GM18519 (cell line): ENCODE measurements around the gene KRTAP9-7.
"Not testable (repeated sequence)": the region's sequence is repeated elsewhere in the genome, so short reads cannot be mapped to it uniquely, and the experiment has no call there.

Experiments
- ATAC-seq: cut with Tn5 transposase; IDR thresholded peaks from one replicate; pipeline ENCODE4 v1.9.1; 2021; ENCODE audit warnings: mild to moderate bottlenecking, moderate library complexity; ENCODE audit not compliant: unreplicated experiment, low FRiP score

KRTAP9-7 gene, protein sequence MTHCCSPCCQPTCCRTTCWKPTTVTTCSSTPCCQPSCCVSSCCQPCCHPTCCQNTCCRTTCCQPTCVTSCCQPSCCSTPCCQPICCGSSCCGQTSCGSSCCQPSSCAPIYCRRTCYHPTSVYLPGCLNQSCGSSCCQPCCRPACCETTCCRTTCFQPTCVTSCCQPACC

DNA sequence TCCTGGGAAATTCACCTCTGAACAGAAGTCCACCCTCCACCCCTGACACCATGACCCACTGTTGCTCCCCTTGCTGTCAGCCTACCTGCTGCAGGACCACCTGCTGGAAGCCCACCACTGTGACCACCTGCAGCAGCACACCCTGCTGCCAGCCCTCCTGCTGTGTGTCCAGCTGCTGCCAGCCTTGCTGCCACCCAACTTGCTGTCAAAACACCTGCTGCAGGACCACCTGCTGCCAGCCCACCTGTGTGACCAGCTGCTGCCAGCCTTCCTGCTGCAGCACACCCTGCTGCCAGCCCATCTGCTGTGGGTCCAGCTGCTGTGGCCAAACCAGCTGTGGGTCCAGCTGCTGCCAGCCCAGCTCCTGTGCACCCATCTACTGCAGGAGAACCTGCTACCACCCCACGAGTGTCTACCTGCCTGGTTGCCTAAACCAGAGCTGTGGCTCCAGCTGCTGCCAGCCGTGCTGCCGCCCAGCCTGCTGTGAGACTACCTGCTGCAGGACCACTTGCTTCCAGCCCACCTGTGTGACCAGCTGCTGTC lies at the start of gene KRTAP9-7:
Gene KRTAP9-7, plus strand, starts transcription at position 51 of the 543 bp plus-strand sequence. Its CDS starts 0 bp downstream, at position 51.
- ATAC-seq = not testable (repeated sequence)

DNA sequence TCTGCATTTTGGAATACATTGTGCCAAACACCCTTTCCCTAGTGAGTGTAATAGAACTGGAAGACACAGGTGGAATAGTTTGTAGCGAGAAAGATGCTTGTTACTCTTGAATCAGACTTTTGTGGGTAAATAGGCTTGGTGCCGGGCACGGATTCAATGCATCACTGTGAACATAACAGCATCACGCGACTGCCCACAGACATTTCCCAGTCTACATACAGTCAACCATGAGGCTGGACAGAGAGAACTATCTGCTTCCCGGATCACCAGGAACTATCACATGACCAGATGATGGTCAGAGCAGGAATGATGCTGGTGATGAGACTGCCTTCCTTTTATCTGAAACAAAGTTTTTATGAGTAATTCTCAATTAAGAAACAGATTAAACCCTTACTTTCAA lies 49.4 kb upstream of the KRTAP9-7 start:
- no peak for ATAC-seq

DNA sequence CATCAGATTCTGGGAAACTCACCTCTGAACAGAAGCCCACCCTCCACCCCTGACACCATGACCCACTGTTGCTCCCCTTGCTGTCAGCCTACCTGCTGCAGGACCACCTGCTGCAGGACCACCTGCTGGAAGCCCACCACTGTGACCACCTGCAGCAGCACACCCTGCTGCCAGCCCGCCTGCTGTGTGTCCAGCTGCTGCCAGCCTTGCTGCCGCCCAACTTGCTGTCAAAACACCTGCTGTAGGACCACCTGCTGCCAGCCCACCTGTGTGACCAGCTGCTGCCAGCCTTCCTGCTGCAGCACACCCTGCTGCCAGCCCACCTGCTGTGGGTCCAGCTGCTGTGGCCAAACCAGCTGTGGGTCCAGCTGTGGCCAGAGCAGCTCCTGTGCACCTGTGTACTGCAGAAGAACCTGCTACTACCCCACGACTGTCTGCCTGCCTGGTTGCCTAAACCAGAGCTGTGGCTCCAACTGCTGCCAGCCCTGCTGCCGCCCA lies 48.9 kb upstream of the KRTAP9-7 start, which contains the start of gene KRTAP9-2:
Gene KRTAP9-2, plus strand, starts transcription at position 51 of the 498 bp plus-strand sequence. Its CDS starts 7 bp downstream, at position 58.
- not testable (repeated sequence) for ATAC-seq

DNA sequence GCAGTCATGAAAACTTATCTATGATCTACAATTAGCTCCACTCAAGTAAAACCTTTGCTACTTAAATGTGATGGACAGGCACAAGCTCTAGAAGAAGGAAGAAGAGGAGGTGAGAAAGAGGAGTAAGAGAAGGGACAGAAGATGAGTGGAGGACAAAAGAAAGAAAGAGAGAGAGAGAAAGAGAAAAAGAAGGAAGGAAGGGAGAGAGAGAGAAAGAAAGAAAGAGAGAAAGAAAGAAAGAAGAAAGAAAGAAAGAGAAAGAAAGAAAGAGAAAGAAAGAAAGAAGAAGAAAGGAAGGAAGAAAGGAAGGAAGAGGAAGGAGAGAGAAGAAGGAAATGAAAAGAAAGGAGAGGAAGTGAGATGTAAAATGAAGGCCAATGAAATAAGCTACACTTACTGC lies 45.4 kb upstream of the KRTAP9-7 start:
- ATAC-seq = no peak

DNA sequence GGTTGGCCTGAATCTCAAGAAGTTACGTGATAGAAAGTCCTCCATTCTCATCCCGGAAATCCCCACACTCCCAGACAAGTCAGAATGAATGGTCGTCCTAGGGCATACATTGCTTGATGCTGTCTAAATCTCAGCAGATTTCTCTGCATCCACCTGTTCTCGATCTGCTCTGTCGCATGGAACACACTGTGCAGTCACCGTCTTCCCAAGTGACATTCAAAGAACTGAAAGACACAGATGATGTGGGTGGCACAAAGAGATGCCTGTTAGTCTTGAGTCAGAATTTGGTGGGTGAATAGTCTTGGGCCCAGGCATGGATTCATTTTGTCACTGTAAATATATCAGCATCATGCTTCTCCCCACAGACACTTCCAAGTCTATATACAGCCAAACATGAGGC lies 43.8 kb upstream of the KRTAP9-7 start:
- ATAC-seq = no peak

DNA sequence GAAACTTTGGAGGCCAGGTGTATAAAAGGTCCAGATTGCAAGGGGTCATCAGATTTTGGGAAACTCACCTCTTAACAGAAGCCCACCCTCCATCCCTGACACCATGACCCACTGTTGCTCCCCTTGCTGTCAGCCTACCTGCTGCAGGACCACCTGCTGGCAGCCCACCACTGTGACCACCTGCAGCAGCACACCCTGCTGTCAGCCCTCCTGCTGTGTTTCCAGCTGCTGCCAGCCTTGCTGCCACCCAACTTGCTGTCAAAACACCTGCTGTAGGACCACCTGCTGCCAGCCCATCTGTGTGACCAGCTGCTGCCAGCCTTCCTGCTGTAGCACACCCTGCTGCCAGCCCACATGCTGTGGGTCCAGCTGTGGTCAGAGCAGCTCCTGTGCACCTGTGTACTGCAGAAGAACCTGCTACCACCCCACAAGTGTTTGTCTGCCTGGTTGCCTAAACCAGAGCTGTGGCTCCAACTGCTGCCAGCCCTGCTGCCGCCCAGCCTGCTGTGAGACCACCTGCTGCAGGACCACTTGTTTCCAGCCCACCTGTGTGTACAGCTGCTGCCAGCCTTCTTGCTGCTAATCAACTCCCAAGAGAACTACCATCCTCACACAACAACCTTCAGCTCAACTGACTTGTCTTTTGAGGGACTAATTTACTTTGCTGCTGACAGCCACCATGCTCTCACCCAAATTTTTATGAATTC lies 42.9 kb upstream of the KRTAP9-7 start, which contains the start of gene KRTAP9-3:
Gene KRTAP9-3, plus strand, starts transcription at position 51 of the 707 bp plus-strand sequence. Its CDS starts 53 bp downstream, at position 104.
- not testable (repeated sequence) for ATAC-seq

DNA sequence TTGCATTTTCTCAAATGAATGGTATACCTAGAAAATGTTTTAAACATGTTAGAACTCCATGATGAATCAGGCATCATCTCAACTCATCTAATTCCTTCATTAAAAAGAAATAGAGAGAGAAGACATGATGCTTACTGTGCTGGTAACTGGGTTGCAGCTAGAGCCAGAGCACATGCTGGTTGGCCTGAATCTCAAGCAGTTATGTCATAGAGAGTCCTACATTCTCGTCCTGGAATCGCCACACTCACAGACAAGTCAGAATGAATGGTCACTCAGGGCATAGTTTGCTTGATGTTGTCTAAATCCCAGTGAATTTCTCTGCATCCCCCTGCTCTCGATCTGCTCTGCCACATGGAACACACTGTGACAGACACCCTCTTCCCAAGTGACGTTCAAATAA lies 38.4 kb upstream of the KRTAP9-7 start:
- not testable (repeated sequence) for ATAC-seq

DNA sequence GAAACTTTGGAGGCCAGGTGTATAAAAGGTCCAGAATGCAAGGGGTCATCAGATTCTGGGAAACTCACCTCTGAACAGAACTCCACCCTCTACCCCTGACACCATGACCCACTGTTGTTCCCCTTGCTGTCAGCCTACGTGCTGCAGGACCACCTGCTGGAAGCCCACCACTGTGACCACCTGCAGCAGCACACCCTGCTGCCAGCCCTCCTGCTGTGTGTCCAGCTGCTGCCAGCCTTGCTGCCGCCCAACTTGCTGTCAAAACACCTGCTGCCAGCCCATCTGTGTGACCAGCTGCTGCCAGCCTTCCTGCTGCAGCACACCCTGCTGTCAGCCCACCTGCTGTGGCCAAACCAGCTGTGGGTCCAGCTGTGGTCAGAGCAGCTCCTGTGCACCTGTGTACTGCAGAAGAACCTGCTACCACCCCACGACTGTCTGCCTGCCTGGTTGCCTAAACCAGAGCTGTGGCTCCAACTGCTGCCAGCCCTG lies 37.5 kb upstream of the KRTAP9-7 start, which contains the start of gene KRTAP9-8:
Gene KRTAP9-8, plus strand, starts transcription at position 51 of the 489 bp plus-strand sequence. Its CDS starts 53 bp downstream, at position 104.
- ATAC-seq = not testable (repeated sequence)

DNA sequence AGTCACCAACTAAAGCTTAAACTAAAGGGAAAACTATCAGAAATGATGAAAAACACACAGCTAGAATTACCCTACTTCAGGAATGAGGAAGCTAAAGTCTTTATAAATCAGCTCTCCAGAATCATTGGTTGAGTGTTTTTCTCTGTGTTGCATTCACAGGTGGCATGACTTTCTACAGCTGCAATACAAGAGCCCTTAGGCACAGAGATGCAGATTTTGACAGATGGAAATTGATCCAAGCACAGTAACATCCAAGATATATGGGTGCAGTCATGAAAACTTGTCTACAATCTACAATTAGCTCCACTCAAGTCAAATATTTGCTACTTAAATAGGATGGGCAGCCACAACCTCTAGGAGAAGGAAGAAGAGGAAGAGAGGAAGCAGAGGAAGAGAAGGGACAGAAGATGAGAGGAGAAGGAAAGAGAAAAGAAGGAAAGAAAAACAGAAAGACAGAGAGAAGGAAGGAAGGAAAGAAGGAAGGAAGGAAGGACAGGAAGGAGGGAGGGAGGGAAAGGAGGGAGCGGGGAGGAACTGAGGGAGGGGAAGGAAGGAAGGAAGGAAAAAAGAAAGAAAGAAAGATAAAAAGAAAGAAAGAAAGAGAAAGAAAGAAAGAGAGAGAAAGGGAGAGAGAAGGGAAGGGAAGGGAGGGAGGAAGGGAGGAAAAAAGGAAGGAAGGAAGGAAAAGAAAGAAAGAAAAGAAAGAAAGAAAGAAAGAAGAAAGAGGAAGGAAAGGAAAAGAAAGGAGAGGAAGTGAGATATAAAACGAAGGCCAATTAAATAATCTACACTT lies 28.3 kb upstream of the KRTAP9-7 start:
- ATAC-seq = not testable (repeated sequence)

DNA sequence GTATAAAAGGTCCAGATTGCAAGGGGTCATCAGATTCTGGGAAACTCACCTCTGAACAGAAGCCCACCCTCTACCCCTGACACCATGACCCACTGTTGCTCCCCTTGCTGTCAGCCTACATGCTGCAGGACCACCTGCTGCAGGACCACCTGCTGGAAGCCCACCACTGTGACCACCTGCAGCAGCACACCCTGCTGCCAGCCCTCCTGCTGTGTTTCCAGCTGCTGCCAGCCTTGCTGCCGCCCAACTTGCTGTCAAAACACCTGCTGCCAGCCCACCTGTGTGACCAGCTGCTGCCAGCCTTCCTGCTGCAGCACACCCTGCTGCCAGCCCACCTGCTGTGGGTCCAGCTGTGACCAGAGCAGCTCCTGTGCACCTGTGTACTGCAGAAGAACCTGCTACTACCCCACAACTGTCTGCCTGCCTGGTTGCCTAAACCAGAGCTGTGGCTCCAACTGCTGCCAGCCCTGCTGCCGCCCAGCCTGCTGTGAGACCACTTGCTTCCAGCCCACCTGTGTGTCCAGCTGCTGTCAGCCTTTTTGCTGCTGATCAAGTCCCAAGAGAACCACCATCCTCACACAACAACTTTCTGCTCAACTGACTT lies 25.8 kb upstream of the KRTAP9-7 start, which contains the start of gene KRTAP9-4:
Gene KRTAP9-4, plus strand, starts transcription at position 51 of the 604 bp plus-strand sequence. Its CDS starts 34 bp downstream, at position 85.
- not testable (repeated sequence) for ATAC-seq

DNA sequence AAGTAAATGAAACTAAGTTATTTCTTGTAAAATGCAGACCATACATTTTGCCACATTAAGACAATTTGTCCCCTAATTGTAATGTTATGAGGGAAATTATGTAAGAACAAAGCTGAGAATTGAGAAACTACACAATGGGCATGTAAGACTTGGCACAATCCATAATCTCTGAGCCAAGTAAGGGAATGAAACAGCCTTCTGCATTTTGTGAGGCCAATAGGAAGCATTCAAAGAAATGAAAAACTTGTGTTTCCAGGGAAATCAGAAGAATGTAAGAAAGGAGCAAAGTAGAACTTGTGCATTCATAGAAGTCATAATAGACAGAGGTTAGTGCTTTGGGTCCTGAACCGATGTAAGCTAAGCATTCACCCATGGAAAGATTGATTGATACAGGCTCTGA lies 24.2 kb upstream of the KRTAP9-7 start:
- ATAC-seq = no peak

DNA sequence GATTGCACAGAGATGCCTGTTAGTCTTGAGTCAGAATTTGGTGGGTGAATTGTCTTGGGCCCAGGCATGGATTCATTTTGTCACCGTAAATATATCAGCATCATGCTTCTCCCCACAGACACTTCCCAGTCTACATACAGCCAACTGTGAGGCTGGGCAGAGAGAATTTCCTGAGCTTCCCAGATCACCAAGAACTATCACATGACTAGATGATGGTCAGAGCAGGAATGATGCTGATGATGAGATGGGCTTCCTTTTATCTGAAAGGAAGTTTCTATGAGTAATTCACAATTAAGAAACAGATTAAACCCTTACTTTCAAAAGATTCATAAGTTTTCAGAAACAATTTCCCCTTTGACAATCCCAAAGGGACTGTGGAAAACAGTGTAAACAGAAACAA lies 20.6 kb upstream of the KRTAP9-7 start:
- no peak for ATAC-seq

DNA sequence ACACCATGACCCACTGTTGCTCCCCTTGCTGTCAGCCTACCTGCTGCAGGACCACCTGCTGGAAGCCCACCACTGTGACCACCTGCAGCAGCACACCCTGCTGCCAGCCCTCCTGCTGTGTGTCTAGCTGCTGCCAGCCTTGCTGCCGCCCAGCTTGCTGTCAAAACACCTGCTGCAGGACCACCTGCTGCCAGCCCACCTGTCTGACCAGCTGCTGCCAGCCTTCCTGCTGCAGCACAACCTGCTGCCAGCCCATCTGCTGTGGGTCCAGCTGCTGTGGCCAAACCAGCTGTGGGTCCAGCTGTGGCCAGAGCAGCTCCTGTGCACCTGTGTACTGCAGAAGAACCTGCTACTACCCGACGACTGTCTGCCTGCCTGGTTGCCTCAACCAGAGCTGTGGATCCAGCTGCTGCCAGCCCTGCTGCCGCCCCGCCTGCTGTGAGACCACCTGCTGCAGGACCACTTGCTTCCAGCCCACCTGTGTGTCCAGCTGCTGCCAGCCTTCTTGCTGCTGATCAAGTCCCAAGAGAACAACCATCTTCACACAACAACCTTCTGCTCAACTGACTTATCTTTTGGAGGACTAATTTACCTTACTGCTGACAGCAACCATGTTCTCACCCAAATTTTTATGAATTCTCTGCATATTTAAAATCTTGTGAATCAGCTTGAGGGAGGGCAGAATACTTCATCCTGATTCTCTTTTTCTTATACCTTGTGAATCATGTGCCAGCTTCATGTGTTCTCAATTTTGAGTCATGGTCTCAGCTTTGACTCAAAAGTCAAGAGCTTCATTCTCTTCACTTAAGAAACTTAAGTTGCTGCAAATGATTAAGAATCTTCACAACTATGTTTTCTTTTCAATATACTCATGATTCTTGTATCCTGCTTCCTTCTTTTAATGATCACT lies 19.9 kb upstream of the KRTAP9-7 start, which contains the start of gene KRTAP9-9:
Gene KRTAP9-9, plus strand, starts transcription at position 4 of the 910 bp plus-strand sequence.
- not testable (repeated sequence) for ATAC-seq

DNA sequence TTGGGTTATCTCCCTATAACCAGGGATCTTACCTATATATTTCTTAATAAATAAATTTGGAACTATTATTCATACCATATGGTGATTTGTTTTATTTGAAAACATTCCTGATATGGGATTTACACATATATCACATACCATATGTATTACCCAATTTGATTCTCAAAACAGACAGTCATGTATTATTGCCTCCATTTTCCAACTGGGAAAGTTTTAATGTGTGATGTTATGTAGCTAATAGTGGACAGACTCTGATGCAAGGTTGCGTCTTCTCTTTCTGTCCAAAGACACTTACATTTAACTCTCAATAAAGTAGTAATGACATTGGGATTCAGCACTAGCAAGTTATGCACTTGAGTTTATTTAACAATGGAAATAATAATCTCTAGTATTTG lies 19.2 kb upstream of the KRTAP9-7 start:
- ATAC-seq = no peak

DNA sequence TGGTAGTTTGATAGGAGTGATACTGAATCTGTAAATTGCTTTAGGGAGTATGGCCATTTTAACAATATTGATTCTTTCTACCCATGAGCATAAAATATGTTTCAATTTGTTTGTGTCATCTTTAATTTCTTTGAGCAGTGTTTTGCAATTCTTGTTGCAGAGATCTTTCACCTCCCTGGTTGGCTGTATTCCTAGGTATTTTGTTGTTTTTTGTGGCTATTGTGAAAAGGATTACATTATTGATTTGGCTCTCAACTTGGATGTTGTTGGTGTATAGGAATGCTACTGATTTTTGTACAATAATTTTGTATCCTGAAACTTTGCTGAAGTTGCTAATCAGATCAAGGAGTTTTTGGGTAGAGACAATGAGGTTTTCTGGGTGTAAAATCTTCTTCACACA lies 17.1 kb upstream of the KRTAP9-7 start:
- no peak for ATAC-seq

DNA sequence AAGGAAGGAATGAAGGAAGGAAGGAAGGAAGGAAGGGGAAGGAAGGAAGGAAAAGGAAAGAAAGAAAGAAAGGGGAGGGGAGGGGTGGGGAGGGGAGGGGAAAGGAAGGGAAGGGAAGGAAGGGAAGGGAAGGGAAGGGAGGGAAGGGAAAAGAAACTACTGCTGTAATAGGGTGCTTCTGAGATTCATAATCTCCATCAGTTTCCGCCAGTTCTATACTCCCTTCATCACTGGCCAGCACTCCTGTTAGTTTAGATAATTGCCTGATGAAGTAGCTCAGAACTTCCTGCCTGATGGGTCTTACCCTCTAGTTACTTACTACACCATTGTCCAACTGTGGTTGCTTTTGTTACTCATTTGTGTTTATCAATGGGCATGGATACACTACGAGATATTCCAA lies 12.3 kb upstream of the KRTAP9-7 start:
- ATAC-seq = no peak

DNA sequence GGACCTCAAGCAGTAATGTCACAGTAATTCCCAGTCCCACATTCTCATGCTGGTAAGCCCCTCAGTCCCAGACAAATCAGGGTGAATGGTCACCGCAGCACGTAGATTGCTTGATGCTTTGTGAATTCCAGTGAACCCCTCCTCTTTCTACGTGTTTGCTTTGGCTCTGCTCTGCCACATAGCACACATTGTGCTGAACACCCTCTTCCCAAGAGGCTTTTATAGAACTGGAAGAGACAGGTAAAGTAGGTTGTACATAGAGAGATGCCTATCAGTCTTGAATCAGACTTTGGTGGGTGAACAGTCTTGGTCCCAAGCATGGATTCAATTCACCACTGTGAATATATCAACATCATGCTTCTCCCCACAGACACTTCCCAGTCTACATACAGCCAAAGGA lies 10.9 kb upstream of the KRTAP9-7 start:
- ATAC-seq = no peak

DNA sequence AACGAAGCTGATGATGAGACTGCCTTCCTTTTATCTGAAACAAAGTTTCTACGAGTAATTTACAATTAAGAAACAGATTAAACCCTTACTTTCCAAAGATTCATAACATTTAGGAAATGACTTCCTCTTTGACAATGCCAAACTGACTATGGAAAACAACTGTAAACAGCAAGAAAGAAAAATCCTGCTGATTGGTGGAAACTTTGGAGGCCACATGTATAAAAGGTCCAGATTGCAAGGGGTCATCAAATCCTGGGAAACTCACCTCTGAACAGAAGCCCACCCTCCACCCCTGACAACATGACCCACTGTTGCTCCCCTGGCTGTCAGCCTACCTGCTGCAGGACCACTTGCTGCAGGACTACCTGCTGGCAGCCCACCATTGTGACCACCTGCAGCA lies 10.4 kb upstream of the KRTAP9-7 start, which contains the start of gene KRTAP9-6:
Gene KRTAP9-6, plus strand, starts transcription at position 301 of the 400 bp plus-strand sequence. Its CDS starts 0 bp downstream, at position 301.
- ATAC-seq = no peak
